ENCODE data around the gene NMT1. TPM values are rescaled to one million over a fixed set of nuclear protein-coding genes. Genes with fewer than 3 reads are reported as not detected.

The NMT1 gene
- total RNA-seq, 1 experiment from 2014 or later, result 733 TPM

- DNase-seq (ENCODE audit: low spot score), result no peak
Observed at GRCh38 chr17:45150911-45151809, 90.0 kb downstream of the NMT1 start.

- DNase-seq (ENCODE audit: low spot score), result no peak
Observed at GRCh38 chr17:45155029-45155428, 93.9 kb downstream of the NMT1 start.

DNA sequence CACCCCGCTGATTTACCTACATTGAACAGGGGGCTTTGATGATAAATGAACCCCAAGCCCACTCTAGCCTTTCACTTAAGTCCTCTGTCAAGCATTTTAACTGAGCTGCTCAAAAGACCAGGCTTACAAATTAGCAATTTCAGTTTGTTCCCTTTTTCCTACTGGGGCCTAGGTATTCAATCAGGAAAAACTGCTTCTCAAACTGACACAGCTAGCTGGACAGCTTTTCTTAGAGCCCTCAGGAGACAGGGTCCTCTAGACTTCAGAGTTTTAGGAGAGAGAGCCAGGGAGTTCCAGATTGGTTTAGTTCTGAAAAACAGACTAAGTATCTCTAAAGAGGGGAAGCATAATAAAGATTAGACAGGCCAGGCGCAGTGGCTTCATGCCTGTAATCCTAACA, 94.4 kb downstream of the NMT1 start:
- DNase-seq (ENCODE audit: low spot score), result no peak

- DNase-seq (ENCODE audit: low spot score), result no peak
Observed at GRCh38 chr17:45156242-45156641, 95.1 kb downstream of the NMT1 start.

Other genes with a start within 250 kb of the NMT1 start
- 89.1 and 114 TPM in 2 replicates for gene GJC1, start 231.0 kb upstream of the NMT1 start, total RNA-seq (2014; rRNA removed; shearing (Covaris generic))
- gene HIGD1B, start 213.4 kb upstream of the NMT1 start, total RNA-seq (2014; rRNA removed; shearing (Covaris generic)), result not detected in 2 replicates
- 185 and 215 TPM in 2 replicates for gene EFTUD2, start 161.9 kb upstream of the NMT1 start, total RNA-seq (2014; rRNA removed; shearing (Covaris generic))
- gene GFAP, start 145.8 kb upstream of the NMT1 start, total RNA-seq (2014; rRNA removed; shearing (Covaris generic)), result not detected in 2 replicates
- gene KIF18B, start 113.5 kb upstream of the NMT1 start, total RNA-seq (2014; rRNA removed; shearing (Covaris generic)), result 9.8 and 16.3 TPM in 2 replicates
- 22.9 and 28.2 TPM in 2 replicates for gene C1QL1, start 93.0 kb upstream of the NMT1 start, total RNA-seq (2014; rRNA removed; shearing (Covaris generic))
- gene DCAKD, start 9.7 kb upstream of the NMT1 start, total RNA-seq (2014; rRNA removed; shearing (Covaris generic)), result 33.0 and 34.8 TPM in 2 replicates
- 168 and 189 TPM in 2 replicates for gene PLCD3, start 71.2 kb downstream of the NMT1 start, total RNA-seq (2014; rRNA removed; shearing (Covaris generic))
- gene ACBD4, start 74.4 kb downstream of the NMT1 start, total RNA-seq (2014; rRNA removed; shearing (Covaris generic)), result 4.7 and 10.3 TPM in 2 replicates
- gene HEXIM1, start 87.2 kb downstream of the NMT1 start, total RNA-seq (2014; rRNA removed; shearing (Covaris generic)), result 8.4 and 8.6 TPM in 2 replicates
- gene HEXIM2, start 100.6 kb downstream of the NMT1 start, total RNA-seq (2014; rRNA removed; shearing (Covaris generic)), result 10.1 and 19.9 TPM in 2 replicates
- gene FMNL1, start 160.6 kb downstream of the NMT1 start, total RNA-seq (2014; rRNA removed; shearing (Covaris generic)), result 36.3 and 44.8 TPM in 2 replicates
- gene SPATA32, start 200.8 kb downstream of the NMT1 start, total RNA-seq (2014; rRNA removed; shearing (Covaris generic)), result not detected in 2 replicates

All from A172 (cell line).